ENCODE results near the gene ANKRD11. TPM values are rescaled to one million over a fixed set of nuclear protein-coding genes. Genes with fewer than 3 reads are reported as not detected.

Gene ANKRD11
- total RNA-seq, 2 donors from 2014 or later: 130 to 165 TPM

DNA sequence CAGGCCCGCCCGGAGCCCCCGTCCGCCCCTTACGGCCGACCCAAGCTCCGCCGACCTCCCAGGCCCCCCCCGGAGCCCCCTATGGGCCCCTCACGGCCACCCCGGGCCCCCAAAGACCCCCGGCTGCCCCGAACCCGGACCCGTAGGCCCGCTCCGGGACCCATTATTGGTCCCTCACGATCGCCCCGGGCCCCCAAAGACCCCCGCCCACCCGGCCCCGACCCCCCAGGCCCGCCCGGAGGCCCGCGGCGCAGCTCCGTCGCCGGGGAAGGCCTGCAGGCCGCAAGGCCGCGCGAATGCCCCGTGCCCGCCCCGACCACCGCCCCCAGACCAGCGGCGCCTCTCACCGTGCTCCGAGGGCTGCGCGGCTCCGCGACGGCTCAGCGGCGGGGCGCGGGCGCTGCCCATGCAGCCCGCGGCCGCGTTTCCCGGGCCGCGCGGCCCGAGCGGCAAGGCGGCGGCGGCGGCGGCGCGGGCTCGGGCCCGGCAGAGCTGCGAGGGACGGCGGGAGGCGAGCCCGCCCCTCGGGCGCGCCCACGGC lies 393 bp downstream of the ANKRD11 start:
- Mint-ChIP-seq H3K36me3 (peaks cover 10 to 29% of the 10 kb centered on the region in 2 donors), H3K27ac (peak overlapping the region in 1 of 2 donors; percentile 96), H3K9me3 (no peaks in the 10 kb centered on the region)
- ATAC-seq (no peak), DNase-seq (ENCODE audit: low spot score in 2 of 2) (peak; percentile 19 to 61)

DNA sequence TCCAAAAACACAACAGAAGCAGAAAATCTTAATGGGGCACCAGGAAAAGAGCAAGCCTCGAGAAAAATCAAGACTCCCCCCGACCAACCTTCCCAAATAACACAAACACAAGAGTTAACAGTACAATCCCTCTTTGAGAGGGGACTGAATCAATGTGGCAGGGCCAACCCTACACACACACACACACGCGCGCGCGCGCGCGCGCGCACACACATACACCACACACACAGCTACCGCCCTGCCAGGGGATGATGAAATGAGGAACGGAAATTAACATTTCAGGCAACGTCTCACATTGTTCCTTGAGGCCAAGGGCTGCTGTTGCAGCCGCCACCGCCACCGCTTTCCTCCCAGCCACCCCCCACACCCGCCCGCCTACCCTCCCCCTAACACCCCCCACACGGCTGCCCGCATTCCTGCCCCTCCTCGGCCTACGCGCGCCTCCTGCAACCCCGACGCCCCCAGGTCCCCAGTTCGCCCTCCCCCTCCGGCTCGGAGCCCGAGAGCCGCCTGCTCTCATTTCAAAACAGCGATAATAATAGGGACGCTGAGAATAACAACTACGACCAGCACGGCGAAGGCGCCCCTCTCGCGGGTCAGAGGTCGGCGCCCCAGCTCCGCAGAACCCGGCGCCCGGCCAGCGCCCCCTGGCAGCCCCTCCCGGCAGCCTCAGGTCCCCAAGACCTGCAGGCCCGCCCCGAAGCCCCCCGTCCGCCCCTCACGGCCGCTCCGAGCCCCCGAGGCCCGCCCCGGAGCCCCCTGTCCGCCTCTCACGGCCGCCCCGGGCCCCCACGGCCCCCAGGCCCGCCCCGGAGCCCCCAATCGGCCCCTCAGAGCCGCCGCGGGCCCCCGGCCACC lies 1.1 kb downstream of the ANKRD11 start:
- Mint-ChIP-seq H3K27ac (peak overlapping the region; percentile 90 to 99), H3K9me3 (no peaks in the 10 kb centered on the region), H3K36me3 (peaks cover 10 to 29% of the 10 kb centered on the region in 2 donors)
- DNase-seq (ENCODE audit: low spot score in 2 of 2): peak; percentile 76 to 82
- peak; percentile 41 to 42 for ATAC-seq

DNA sequence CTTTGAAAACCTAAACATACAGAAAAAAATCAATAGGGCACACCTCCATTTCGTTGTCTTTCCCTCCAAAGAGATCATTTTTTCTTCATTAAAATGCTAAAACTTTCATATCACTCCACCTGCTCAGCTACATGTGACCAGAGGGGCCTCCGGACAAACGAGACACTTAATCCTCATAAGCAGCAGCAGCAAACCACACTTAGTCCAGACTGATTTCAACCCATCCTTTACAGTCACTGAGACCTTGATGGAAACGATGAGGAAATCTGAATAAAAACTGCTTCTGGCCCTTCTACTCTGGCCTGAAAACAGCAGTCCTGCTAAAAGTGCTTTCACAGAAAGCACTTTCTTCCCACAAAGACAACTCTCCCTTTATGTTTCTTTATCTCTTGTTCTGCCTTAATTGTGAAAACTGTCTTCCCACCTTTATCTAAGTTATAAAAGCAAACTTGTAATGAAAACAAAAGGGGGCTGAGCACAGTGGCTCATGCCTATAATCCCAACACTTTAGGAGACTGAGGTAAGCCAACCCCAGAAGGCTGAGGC lies 4.6 kb downstream of the ANKRD11 start:
- peak overlapping the region; percentile 91 to 98 for H3K27ac Mint-ChIP-seq
- no peak for DNase-seq (ENCODE audit: low spot score in 2 of 2)
- ATAC-seq: no peak
- peaks cover 10 to 36% of the 10 kb centered on the region in 2 donors for H3K36me3 Mint-ChIP-seq
- no peaks in the 10 kb centered on the region for H3K9me3 Mint-ChIP-seq

GRCh38 chr16:89484923-89485679 lies 5.3 kb downstream of the ANKRD11 start:
- H3K36me3 Mint-ChIP-seq: peaks cover 10 to 36% of the 10 kb centered on the region in 2 donors
- DNase-seq (ENCODE audit: low spot score in 2 of 2) (peak in 1 of 2 donors; percentile 41), ATAC-seq (peak; percentile 42 to 59)

GRCh38 chr16:89484041-89484501 lies 6.3 kb downstream of the ANKRD11 start:
- DNase-seq (ENCODE audit: low spot score in 2 of 2): no peak
- peak; percentile 39 to 40 for ATAC-seq
- H3K36me3 Mint-ChIP-seq: peaks cover 8 to 34% of the 10 kb centered on the region in 2 donors
- no peaks in the 10 kb centered on the region for H3K9me3 Mint-ChIP-seq
- H3K27ac Mint-ChIP-seq: peak overlapping the region; percentile 91 to 98

More at GRCh38 chr16:89484923-89485679, 5.3 kb downstream of the ANKRD11 start:
- Mint-ChIP-seq H3K27ac (peak overlapping the region; percentile 91 to 98), H3K9me3 (no peaks in the 10 kb centered on the region)

DNA sequence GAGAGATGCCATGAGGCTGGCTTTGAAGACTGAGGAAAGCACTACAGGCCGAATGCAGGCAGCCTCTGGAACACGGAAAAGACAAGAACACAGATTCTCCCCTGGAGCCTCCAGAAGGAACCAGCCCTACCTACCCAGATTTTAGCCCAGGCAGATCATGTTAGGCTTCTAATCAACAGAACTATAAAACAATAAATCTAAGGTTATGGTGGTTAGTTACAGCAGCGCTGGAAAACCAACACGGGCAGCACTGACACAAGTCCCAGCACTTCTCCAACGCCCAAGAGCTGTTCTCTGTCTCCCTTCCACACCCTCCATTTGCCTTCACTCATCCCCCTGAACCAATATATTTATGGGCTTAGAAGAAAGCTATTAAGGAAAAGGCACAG lies 7.5 kb downstream of the ANKRD11 start:
- ATAC-seq (no peak), DNase-seq (ENCODE audit: low spot score in 2 of 2) (no peak)
- H3K36me3 Mint-ChIP-seq: peaks cover 0 to 21% of the 10 kb centered on the region in 2 donors
- H3K27ac Mint-ChIP-seq: peak overlapping the region; percentile 91 to 98
- H3K9me3 Mint-ChIP-seq: no peaks in the 10 kb centered on the region

DNA sequence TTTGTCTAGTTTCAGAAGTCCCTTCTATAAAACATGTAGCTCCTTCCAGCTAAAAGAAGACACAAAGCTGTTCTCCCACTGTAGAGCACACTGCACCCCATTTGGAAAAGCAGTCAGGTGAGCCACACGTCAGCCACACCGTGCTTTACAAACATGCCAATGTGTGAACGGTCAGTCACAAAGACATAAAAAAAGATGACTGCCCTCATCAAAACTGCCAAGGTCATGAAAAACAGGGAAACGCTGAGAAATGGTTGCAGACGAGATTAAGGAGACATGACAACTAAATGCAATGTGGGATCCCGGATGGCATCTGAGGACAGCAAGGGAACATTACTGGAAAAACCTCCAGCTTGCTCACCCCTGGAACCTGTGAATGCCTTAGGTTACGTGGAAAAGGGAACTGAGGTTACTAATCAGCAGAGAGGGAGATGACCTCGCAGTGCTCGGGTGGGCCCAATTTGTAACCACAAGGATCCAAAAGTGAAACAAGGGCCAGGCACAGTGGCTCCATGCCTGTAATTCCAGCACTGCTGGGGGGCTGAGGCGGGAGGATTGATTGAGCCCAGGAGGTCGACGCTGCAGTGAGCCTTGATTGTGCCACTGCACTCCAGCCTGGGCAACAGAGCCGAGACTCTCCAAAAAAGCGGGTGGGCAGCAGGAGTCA lies 8.1 kb downstream of the ANKRD11 start:
- Mint-ChIP-seq H3K36me3 (peaks cover 0 to 20% of the 10 kb centered on the region in 2 donors), H3K27ac (peak overlapping the region; percentile 91 to 98)
- no peak for ATAC-seq

DNA sequence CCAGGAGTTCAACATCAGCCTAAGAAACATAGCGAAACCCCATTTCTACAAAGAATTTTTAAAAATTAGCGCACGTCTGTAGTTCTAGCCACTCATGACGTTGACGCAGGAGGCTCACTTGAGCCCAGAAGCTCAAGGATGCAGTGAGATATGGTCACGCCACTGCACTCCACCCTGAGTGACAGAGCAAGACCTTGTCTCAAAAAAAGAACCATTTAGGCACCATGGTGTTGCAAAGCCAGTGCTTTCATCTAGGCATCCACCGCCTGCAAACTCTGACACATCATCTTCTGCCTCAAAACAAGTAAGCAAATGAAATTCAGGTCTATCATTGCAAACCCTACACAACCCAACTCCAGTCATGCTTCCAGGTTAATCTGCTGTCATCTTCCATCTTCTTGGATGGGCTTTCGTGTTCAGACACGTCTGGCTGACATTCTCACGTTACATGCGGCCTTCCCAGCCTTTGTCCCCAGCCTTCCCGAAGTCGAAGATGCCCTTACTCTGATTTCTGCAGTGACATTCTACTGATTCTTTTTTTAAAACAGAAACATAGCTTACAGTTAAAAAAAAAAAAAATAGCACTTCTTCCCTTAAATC lies 8.9 kb downstream of the ANKRD11 start:
- Mint-ChIP-seq H3K27ac (peak overlapping the region; percentile 20 to 98), H3K36me3 (peaks cover 0 to 12% of the 10 kb centered on the region in 2 donors), H3K9me3 (no peaks in the 10 kb centered on the region)
- DNase-seq (ENCODE audit: low spot score in 2 of 2) (no peak), ATAC-seq (no peak)

More for the DNA sequence above, 8.1 kb downstream of the ANKRD11 start:
- DNase-seq (ENCODE audit: low spot score in 2 of 2): no peak
- H3K9me3 Mint-ChIP-seq: no peaks in the 10 kb centered on the region

DNA sequence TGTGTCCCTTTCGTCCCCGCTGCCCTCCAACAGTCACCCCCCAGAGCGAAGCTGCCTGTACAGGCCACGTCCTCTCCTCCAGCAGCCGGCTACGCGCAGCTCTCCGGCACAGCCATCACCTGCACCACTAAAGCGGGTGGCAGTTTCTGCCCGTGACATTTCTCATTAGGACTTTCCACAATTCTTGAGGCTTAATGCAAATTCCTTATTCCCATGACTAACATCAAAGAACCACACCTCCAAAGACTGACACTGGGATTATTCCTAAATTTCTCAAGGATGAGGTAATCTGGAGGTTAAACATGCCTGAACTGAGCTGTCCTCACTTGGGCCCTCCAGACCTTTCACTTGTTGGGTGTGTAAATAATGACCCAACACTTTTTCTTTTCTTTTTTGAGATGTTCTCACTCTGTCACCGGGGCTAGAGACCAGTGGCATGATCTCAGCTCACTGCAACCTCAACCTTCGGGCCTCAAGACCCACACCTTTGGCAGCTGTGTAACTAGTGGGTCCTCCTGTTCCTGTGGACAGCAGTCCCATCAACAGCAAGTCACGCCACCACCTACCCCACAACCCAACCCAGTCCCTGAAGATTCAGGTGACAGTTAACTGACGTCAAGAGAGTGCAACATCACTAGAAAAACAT lies 11.7 kb downstream of the ANKRD11 start:
- DNase-seq (ENCODE audit: low spot score in 2 of 2) (no peak), ATAC-seq (peak; percentile 25 to 50)
- peaks cover 0 to 17% of the 10 kb centered on the region in 2 donors for H3K36me3 Mint-ChIP-seq
- no peaks in the 10 kb centered on the region for H3K9me3 Mint-ChIP-seq
- peak overlapping the region; percentile 62 to 84 for H3K27ac Mint-ChIP-seq

DNA sequence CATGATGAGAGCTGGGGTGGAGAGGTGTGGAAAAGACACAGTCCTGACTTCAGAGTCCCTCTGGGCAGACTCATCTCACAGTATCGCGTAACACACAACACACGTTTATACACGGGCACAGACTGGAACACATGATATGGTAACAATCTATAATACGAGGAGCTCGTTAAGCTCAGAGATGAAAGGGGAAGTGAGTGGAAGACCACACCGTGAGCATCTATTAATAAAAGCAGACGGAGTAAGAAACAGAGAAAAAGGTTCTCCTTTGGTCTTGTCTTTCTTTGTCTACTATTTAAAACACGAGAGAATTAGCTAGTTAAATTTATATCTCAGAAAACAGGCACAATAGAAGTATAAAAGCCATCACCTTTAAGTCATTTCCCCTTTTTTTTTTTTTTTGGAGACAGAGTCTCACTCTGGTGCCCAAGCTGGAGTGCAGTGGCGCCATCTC lies 13.5 kb downstream of the ANKRD11 start:
- Mint-ChIP-seq H3K36me3 (peaks cover 0 to 15% of the 10 kb centered on the region in 2 donors), H3K9me3 (no peaks in the 10 kb centered on the region), H3K27ac (peak overlapping the region; percentile 72 to 79)
- DNase-seq (ENCODE audit: low spot score in 2 of 2) (no peak), ATAC-seq (peak; percentile 40 to 55)

GRCh38 chr16:89476379-89476778 lies 14.0 kb downstream of the ANKRD11 start:
- Mint-ChIP-seq H3K9me3 (no peaks in the 10 kb centered on the region), H3K27ac (peak overlapping the region; percentile 72 to 79), H3K36me3 (peaks cover 0 to 18% of the 10 kb centered on the region in 2 donors)
- ATAC-seq (peak in 1 of 2 donors; percentile 5), DNase-seq (ENCODE audit: low spot score in 2 of 2) (no peak)

GRCh38 chr16:89475144-89475543 lies 15.2 kb downstream of the ANKRD11 start:
- Mint-ChIP-seq H3K27ac (peak overlapping the region in 1 of 2 donors; percentile 66), H3K9me3 (no peaks in the 10 kb centered on the region), H3K36me3 (peaks cover 0 to 18% of the 10 kb centered on the region in 2 donors)
- no peak for DNase-seq (ENCODE audit: low spot score in 2 of 2)
- ATAC-seq: no peak

DNA sequence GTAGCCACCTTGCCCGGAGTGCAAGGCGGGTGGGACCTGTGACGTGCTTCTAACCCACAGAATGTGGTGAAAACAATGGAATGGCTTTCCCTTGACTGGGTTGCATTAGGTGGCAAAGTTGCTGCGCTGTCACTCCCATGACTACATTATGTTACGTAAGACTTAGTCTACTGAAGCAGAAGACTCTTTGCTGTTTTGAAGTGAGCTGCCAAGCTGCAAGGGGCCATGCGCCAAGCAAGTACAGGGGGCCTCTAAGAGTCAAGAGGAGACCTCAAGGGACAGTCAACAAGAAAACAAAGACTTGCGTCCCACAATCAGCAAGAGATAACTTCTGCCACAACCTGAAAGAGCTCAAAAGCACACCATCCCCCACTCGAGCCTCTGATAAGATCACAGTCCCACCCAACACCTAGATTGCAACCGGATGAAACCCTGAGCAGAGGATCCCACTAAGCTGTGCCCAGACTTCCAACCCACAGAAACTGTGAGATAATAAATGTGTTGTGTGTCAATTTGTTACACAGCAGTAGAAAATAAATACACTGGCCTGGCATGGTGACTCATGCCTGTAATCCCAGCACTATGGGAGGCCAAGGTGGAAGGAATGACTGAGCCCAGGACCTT lies 16.5 kb downstream of the ANKRD11 start:
- peaks cover 0 to 18% of the 10 kb centered on the region in 2 donors for H3K36me3 Mint-ChIP-seq
- DNase-seq (ENCODE audit: low spot score in 2 of 2): no peak
- ATAC-seq: peak in 1 of 2 donors; percentile 28
- peak overlapping the region; percentile 17 to 41 for H3K27ac Mint-ChIP-seq
- H3K9me3 Mint-ChIP-seq: no peaks in the 10 kb centered on the region

DNA sequence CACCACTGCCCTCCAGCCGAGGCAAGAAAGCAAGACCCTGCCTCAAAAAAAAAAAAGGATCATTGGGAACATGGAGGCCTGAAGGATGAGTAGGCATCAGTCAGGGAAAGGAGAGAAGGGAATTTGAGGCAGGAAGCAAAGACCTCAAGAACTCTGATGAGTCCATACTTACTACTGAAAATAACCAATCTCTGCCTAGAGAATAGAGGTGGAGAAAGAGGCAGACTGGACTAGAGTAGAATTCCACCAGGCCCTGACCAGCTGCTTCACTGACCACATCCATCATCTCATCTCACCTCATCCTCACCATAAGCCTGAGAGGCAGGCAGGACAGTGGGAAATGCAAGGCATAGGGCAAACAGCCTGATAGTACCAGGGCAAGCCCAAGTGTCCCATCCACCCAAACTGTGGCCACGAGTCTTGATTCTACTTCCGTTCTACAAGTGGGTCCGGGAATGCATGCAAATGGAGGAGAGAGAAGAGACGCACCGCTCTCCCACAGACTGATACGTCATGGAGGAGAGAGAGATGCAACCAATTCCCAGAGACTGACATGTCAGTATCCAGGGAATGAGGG lies 17.1 kb downstream of the ANKRD11 start:
- no peaks in the 10 kb centered on the region for H3K9me3 Mint-ChIP-seq
- H3K36me3 Mint-ChIP-seq: peaks cover 0 to 18% of the 10 kb centered on the region in 2 donors
- peak overlapping the region; percentile 6 to 41 for H3K27ac Mint-ChIP-seq
- DNase-seq (ENCODE audit: low spot score in 2 of 2) (no peak), ATAC-seq (no peak)
